ENCODE measurements around the gene LRP1B.

The LRP1B gene

GRCh38 chr2:140269000-140269399 is 1861.8 kb downstream of the LRP1B start:
- no peak for DNase-seq (ENCODE audit: low read depth)
- TF ChIP-seq, protein P1, sequence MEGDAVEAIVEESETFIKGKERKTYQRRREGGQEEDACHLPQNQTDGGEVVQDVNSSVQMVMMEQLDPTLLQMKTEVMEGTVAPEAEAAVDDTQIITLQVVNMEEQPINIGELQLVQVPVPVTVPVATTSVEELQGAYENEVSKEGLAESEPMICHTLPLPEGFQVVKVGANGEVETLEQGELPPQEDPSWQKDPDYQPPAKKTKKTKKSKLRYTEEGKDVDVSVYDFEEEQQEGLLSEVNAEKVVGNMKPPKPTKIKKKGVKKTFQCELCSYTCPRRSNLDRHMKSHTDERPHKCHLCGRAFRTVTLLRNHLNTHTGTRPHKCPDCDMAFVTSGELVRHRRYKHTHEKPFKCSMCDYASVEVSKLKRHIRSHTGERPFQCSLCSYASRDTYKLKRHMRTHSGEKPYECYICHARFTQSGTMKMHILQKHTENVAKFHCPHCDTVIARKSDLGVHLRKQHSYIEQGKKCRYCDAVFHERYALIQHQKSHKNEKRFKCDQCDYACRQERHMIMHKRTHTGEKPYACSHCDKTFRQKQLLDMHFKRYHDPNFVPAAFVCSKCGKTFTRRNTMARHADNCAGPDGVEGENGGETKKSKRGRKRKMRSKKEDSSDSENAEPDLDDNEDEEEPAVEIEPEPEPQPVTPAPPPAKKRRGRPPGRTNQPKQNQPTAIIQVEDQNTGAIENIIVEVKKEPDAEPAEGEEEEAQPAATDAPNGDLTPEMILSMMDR (IDR thresholded peaks at IDR 0.05; ENCODE audit: low read depth, low read length, missing control alignments): no peak
- H3K4me3 ChIP-seq (ENCODE audit: low read depth, low read length): no peak overlapping the region

GRCh38 chr2:140262908-140263307 is 1867.9 kb downstream of the LRP1B start:
- no peak overlapping the region for H3K4me3 ChIP-seq (ENCODE audit: low read depth, low read length)
- TF ChIP-seq, protein P1 (IDR thresholded peaks at IDR 0.05; ENCODE audit: low read depth, low read length, missing control alignments): no peak
- no peak for DNase-seq (ENCODE audit: low read depth)

DNA sequence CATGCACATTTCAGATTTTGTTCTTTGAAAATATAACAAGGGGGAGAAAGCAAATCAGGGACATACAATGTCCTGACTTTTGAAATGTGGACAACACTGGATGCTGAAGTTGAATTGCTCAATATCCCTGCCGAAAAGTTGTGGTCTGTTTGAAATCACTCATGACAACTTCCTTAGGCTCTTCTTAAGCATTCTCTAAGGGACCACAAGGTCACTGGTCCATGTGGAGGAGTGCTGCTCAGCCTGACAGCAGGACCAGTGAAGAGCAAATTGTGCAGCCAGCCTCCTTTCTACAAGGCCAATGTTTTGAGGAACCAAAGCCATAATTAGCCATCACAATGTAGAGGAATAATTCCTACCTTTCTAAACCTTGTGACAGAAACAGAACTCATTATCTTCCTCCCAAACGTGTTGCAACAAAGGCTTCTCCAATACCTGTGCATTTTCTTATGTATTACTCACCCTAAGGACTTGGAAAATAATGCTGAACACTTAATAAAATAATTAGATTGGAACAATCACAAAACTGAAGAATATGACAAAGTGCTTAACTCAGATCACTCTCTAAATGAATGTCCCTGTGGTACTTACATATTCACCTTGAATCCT is 1873.0 kb downstream of the LRP1B start:
- TF ChIP-seq, protein P1 (IDR thresholded peaks at IDR 0.05; ENCODE audit: low read depth, low read length, missing control alignments): no peak
- no peak overlapping the region for H3K4me3 ChIP-seq (ENCODE audit: low read depth, low read length)
- no peak for DNase-seq (ENCODE audit: low read depth)

- DNase-seq (ENCODE audit: low read depth): no peak
- no peak overlapping the region for H3K4me3 ChIP-seq (ENCODE audit: low read depth, low read length)
- TF ChIP-seq, protein P1 (IDR thresholded peaks at IDR 0.05; ENCODE audit: low read depth, low read length, missing control alignments): no peak
Observed at GRCh38 chr2:140256080-140256479, 1874.7 kb downstream of the LRP1B start.

- no peak for DNase-seq (ENCODE audit: low read depth)
- TF ChIP-seq, protein P1 (IDR thresholded peaks at IDR 0.05; ENCODE audit: low read depth, low read length, missing control alignments): no peak
- H3K4me3 ChIP-seq (ENCODE audit: low read depth, low read length): no peak overlapping the region
Observed at GRCh38 chr2:140249821-140250220, 1881.0 kb downstream of the LRP1B start.

GRCh38 chr2:140248623-140249022 is 1882.2 kb downstream of the LRP1B start:
- DNase-seq (ENCODE audit: low read depth): no peak
- H3K4me3 ChIP-seq (ENCODE audit: low read depth, low read length): no peak overlapping the region
- TF ChIP-seq, protein P1 (IDR thresholded peaks at IDR 0.05; ENCODE audit: low read depth, low read length, missing control alignments): no peak

All from GM12864 (cell line).